OCI-LY7 (cell line): ENCODE data around the gene SETD1A. TPM values are rescaled to one million over a fixed set of nuclear protein-coding genes. Genes with fewer than 3 reads are reported as not detected.

Experiments
- BruUV-seq: library from RNA; stranded (reverse); fragments of 400-500 nt; replicated peaks from 2 replicates; lab custom pipeline; 2021; lab: Mats Ljungman, UMichigan
- CTCF ChIA-PET: fragments of 300-600 bp; sonication (Branson Sonifier 250); formaldehyde crosslinking; loops from one replicate; lab custom pipeline; 2022; ENCODE audit warnings: antibody characterized with exemption; ENCODE audit not compliant: unreplicated experiment; lab: Charles Lee
- POLR2A ChIA-PET: fragments of 300-600 bp; sonication (Branson Sonifier 250); formaldehyde crosslinking; loops from one replicate; lab custom pipeline; 2022; ENCODE audit warnings: antibody characterized with exemption; lab: Charles Lee
- DNase-seq: peaks from one replicate; pipeline ENCODE4 v3.0.0-alpha.2; 2015; ENCODE audit warnings: low spot score
- H2AFZ ChIP-seq: fragments of 200-600 bp; sonication (generic), shearing (Covaris generic); 2 replicates; pipeline ENCODE4 v1.6.1; 2014; ENCODE audit warnings: mild to moderate bottlenecking, antibody characterized with exemption, low read length, moderate library complexity
- H3K27ac ChIP-seq: fragments of 200-600 bp; sonication (generic); 2 replicates; pipeline ENCODE4 v1.5.1; 2014; ENCODE audit warnings: mixed run types, low read depth, mild to moderate bottlenecking, moderate library complexity, low read length, inconsistent platforms; ENCODE audit not compliant: poor library complexity, severe bottlenecking
- H3K36me3 ChIP-seq: fragments of 200-600 bp; sonication (generic); 2 replicates; pipeline ENCODE4 v1.6.1; 2014; ENCODE audit warnings: mild to moderate bottlenecking, antibody characterized with exemption, low read length, moderate library complexity, mixed read lengths; ENCODE audit not compliant: insufficient read depth
- H3K4me1 ChIP-seq: fragments of 200-600 bp; sonication (generic); 2 replicates; pipeline ENCODE4 v1.5.1; 2014; ENCODE audit warnings: mild to moderate bottlenecking, low read length; ENCODE audit not compliant: insufficient read depth, poor library complexity, severe bottlenecking
- H3K4me2 ChIP-seq: fragments of 200-600 bp; sonication (generic); 2 replicates; pipeline ENCODE4 v1.6.1; 2014; ENCODE audit warnings: mild to moderate bottlenecking, low read length
- H3K4me3 ChIP-seq: fragments of 200-600 bp; sonication (generic); 2 replicates; pipeline ENCODE4 v1.5.1; 2014; ENCODE audit warnings: mild to moderate bottlenecking, low read depth, low read length; ENCODE audit not compliant: poor library complexity, severe bottlenecking
- H3K79me2 ChIP-seq: fragments of 200-600 bp; sonication (generic); 2 replicates; pipeline ENCODE4 v1.6.1; 2016; ENCODE audit warnings: low read depth, mild to moderate bottlenecking, low read length, moderate library complexity, mixed read lengths; ENCODE audit not compliant: insufficient read depth
- H3K9me2 ChIP-seq: fragments of 200-600 bp; sonication (generic); 2 replicates; pipeline ENCODE4 v1.6.1; 2016; ENCODE audit warnings: mild to moderate bottlenecking, low read length, mixed read lengths; ENCODE audit not compliant: insufficient read depth
- H3K9me3 ChIP-seq: fragments of 200-600 bp; sonication (generic); 2 replicates; pipeline ENCODE4 v1.6.1; 2014; ENCODE audit warnings: mild to moderate bottlenecking, mixed run types, low read length, mixed read lengths
- H4K20me1 ChIP-seq: fragments of 200-600 bp; sonication (generic); 2 replicates; pipeline ENCODE4 v1.6.1; 2014; ENCODE audit warnings: mild to moderate bottlenecking, antibody characterized with exemption, low read length, moderate library complexity, mixed read lengths; ENCODE audit not compliant: insufficient read depth
- CTCF ChIP-seq: fragments of 200-600 bp; sonication (generic); conservative IDR thresholded peaks from 2 replicates; pipeline ENCODE4 v1.5.1; 2014; ENCODE audit warnings: mild to moderate bottlenecking, antibody characterized with exemption, low read length, moderate library complexity, mixed read lengths
- EZH2phosphoT487 ChIP-seq: fragments of 200-600 bp; sonication (generic); IDR thresholded peaks from 2 replicates; pipeline ENCODE4 v1.6.1; 2018; ENCODE audit warnings: low read depth, borderline replicate concordance, mild to moderate bottlenecking, mixed run types, antibody characterized with exemption, low read length, moderate library complexity, mixed read lengths
- intact Hi-C: fragments of 100-400 bp; cut with micrococcal nuclease; formaldehyde crosslinking; loops from one replicate; pipeline ENCODE4 v1.10.0; 2022; ENCODE audit not compliant: unreplicated experiment
- total RNA-seq, 2 experiments: library from RNA; depleted of rRNA in 1 of 2; stranded (reverse); fragments of >200 nt in 1 of 2; shearing (Covaris generic) in 1 of 2; gene quantifications; 2 replicates each; pipeline ENCODE4 v1.2.3, GENCODE V29; 2014 to 2022

Gene SETD1A
- total RNA-seq, 2 experiments from 2014 or later, result 8.6 to 36.0 TPM

- Histone ChIP-seq H3K9me2 (no peaks in the 10 kb centered on the region), H3K4me2 (no peak overlapping the region), H2AFZ (no peak overlapping the region), H3K9me3 (no peaks in the 10 kb centered on the region), H3K27ac (no peak overlapping the region), H3K36me3 (no peaks in the 10 kb centered on the region), H4K20me1 (no peaks in the 10 kb centered on the region), H3K4me3 (no peak overlapping the region), H3K4me1 (no peaks in the 10 kb centered on the region), H3K79me2 (no peaks in the 10 kb centered on the region)
- TF ChIP-seq EZH2phosphoT487, result no peak
- no peak for TF ChIP-seq CTCF
- ChIA-PET CTCF (interaction anchor here (0.6 kb wide), 2 partner anchors 115 to 242 kb away, joined by 6 to 8 read pairs; partner anchors contain the start of gene KAT8), POLR2A (interaction anchor here (1.0 kb wide), 1 partner anchor 12 kb away, joined by 4 read pairs; no protein-coding TSS in a partner anchor)
- BruUV-seq, result no TSS peak
- intact Hi-C loops, result no loop called here
- no peak for DNase-seq
Measured at GRCh38 chr16:31002250-31002700, 44.7 kb downstream of the SETD1A start.

GRCh38 chr16:31002862-31003341 is 45.3 kb downstream of the SETD1A start:
- intact Hi-C loops, result no loop called here
- Histone ChIP-seq H2AFZ (no peak overlapping the region), H3K4me2 (no peak overlapping the region), H3K36me3 (no peaks in the 10 kb centered on the region), H3K27ac (no peak overlapping the region), H3K4me1 (no peaks in the 10 kb centered on the region), H4K20me1 (no peaks in the 10 kb centered on the region), H3K4me3 (no peak overlapping the region), H3K9me2 (no peaks in the 10 kb centered on the region), H3K9me3 (no peaks in the 10 kb centered on the region), H3K79me2 (no peaks in the 10 kb centered on the region)
- no TSS peak for BruUV-seq
- TF ChIP-seq CTCF (no peak), EZH2phosphoT487 (no peak)
- ChIA-PET CTCF (interaction anchor here (0.6 kb wide), 1 partner anchor 115 kb away, joined by 6 read pairs; the partner anchor contains the start of gene KAT8), POLR2A (interaction anchor here (0.8 to 1.0 kb wide), 2 partner anchors 12 to 40 kb away, joined by 3 to 4 read pairs; no protein-coding TSS in a partner anchor)
- DNase-seq, result no peak

- no peak for DNase-seq
- no peaks in the 10 kb centered on the region for H3K4me1 ChIP-seq
- BruUV-seq, result no TSS peak
- no peaks in the 10 kb centered on the region for H3K79me2 ChIP-seq
- ChIA-PET CTCF (no interaction called here), POLR2A (interaction anchor here (0.8 kb wide), 1 partner anchor 39 kb away, joined by 3 read pairs; no protein-coding TSS in a partner anchor)
- intact Hi-C loops, result no loop called here
- H3K4me2 ChIP-seq, result no peak overlapping the region
- H3K36me3 ChIP-seq, result no peaks in the 10 kb centered on the region
- no peak overlapping the region for H2AFZ ChIP-seq
- H3K9me3 ChIP-seq, result no peaks in the 10 kb centered on the region
- TF ChIP-seq EZH2phosphoT487, result no peak
- TF ChIP-seq CTCF, result no peak
- no peaks in the 10 kb centered on the region for H4K20me1 ChIP-seq
- no peak overlapping the region for H3K4me3 ChIP-seq
- H3K27ac ChIP-seq, result no peak overlapping the region
- H3K9me2 ChIP-seq, result no peaks in the 10 kb centered on the region
Measured at GRCh38 chr16:31003744-31004143, 46.2 kb downstream of the SETD1A start.
